Measurements from ENCODE around the gene PVALEF. TPM values are rescaled to one million over a fixed set of nuclear protein-coding genes. Genes with fewer than 3 reads are reported as not detected.

The PVALEF gene
- total RNA-seq, 1 donor from 2014 or later = not detected

- no peaks in the 10 kb centered on the region for H3K4me1 Mint-ChIP-seq
- intact Hi-C loops (cut with micrococcal nuclease) = no loop called here
- peaks cover 2% of the 10 kb centered on the region for H3K27me3 Mint-ChIP-seq
- DNase-seq (no peak), ATAC-seq (ENCODE audit: low read depth) (no peak)
- ChIA-PET POLR2A (no interaction called here), CTCF (no interaction called here)
- H3K27ac Mint-ChIP-seq = no peak overlapping the region
- H3K4me3 Mint-ChIP-seq = no peak overlapping the region
- no peaks in the 10 kb centered on the region for H3K36me3 Mint-ChIP-seq (ENCODE audit: low read depth)
- TF ChIP-seq CTCF (IDR thresholded peaks at IDR 0.05) = no peak
- no peaks in the 10 kb centered on the region for H3K9me3 Mint-ChIP-seq
These were observed 38.8 kb upstream of the PVALEF start for GRCh38 chr17:81126281-81127132.

GRCh38 chr17:81127133-81127455 is 38.2 kb upstream of the PVALEF start:
- ChIA-PET CTCF (no interaction called here), POLR2A (no interaction called here)
- no peak overlapping the region for H3K27ac Mint-ChIP-seq
- H3K9me3 Mint-ChIP-seq = no peaks in the 10 kb centered on the region
- DNase-seq (no peak), ATAC-seq (ENCODE audit: low read depth) (no peak)
- intact Hi-C loops (cut with micrococcal nuclease) = no loop called here
- TF ChIP-seq CTCF (IDR thresholded peaks at IDR 0.05) = no peak
- peaks cover 2% of the 10 kb centered on the region for H3K27me3 Mint-ChIP-seq
- no peaks in the 10 kb centered on the region for H3K4me1 Mint-ChIP-seq
- H3K4me3 Mint-ChIP-seq = no peak overlapping the region
- H3K36me3 Mint-ChIP-seq (ENCODE audit: low read depth) = no peaks in the 10 kb centered on the region

GRCh38 chr17:81127526-81128177 is 37.7 kb upstream of the PVALEF start:
- H3K4me1 Mint-ChIP-seq = no peaks in the 10 kb centered on the region
- peaks cover 2% of the 10 kb centered on the region for H3K27me3 Mint-ChIP-seq
- H3K9me3 Mint-ChIP-seq = no peaks in the 10 kb centered on the region
- intact Hi-C loops (cut with micrococcal nuclease) = no loop called here
- H3K36me3 Mint-ChIP-seq (ENCODE audit: low read depth) = no peaks in the 10 kb centered on the region
- ChIA-PET POLR2A (no interaction called here), CTCF (no interaction called here)
- TF ChIP-seq CTCF (IDR thresholded peaks at IDR 0.05) = no peak
- H3K27ac Mint-ChIP-seq = no peak overlapping the region
- no peak overlapping the region for H3K4me3 Mint-ChIP-seq
- ATAC-seq (ENCODE audit: low read depth) (no peak), DNase-seq (no peak)

GRCh38 chr17:81128338-81128737 is 37.0 kb upstream of the PVALEF start:
- ChIA-PET CTCF (no interaction called here), POLR2A (no interaction called here)
- Mint-ChIP-seq H3K27ac (no peak overlapping the region), H3K27me3 (peaks cover 2% of the 10 kb centered on the region), H3K4me1 (no peaks in the 10 kb centered on the region), H3K36me3 (ENCODE audit: low read depth) (no peaks in the 10 kb centered on the region), H3K9me3 (no peaks in the 10 kb centered on the region), H3K4me3 (no peak overlapping the region)
- ATAC-seq (ENCODE audit: low read depth) = no peak
- TF ChIP-seq CTCF (IDR thresholded peaks at IDR 0.05) = no peak
- no peak for DNase-seq
- intact Hi-C loops (cut with micrococcal nuclease) = no loop called here

- POLR2A ChIA-PET = no interaction called here
- H3K36me3 Mint-ChIP-seq (ENCODE audit: low read depth) = no peaks in the 10 kb centered on the region
- intact Hi-C loops (cut with micrococcal nuclease) = no loop called here
- H3K27ac Mint-ChIP-seq = no peak overlapping the region
- H3K9me3 Mint-ChIP-seq = no peaks in the 10 kb centered on the region
- no peak for DNase-seq
- H3K4me3 Mint-ChIP-seq = no peak overlapping the region
- H3K4me1 Mint-ChIP-seq = no peaks in the 10 kb centered on the region
- no peak for TF ChIP-seq CTCF (IDR thresholded peaks at IDR 0.05)
- ATAC-seq (ENCODE audit: low read depth) = no peak
- CTCF ChIA-PET = no interaction called here
- H3K27me3 Mint-ChIP-seq = peaks cover under 1% of the 10 kb centered on the region
These were observed 36.5 kb upstream of the PVALEF start for GRCh38 chr17:81128774-81129173.

Data from activated B cell treated with CpG ODN at 0.5 μM for 24 hours (primary cell).